H1 (cell line): ENCODE data around the gene GNAL.

Experiments
- BACH1 ChIP-seq: IDR thresholded peaks from 2 replicates; pipeline ENCODE4 v1.6.1; 2012; ENCODE audit warnings: low read length, improper control_type of control experiment
- EZH2 ChIP-seq: fragments of 200-600 bp; sonication (generic); IDR thresholded peaks from 2 replicates; pipeline ENCODE4 v1.7.1; 2012; ENCODE audit warnings: low read depth, mild to moderate bottlenecking, moderate library complexity, low read length, inconsistent platforms; ENCODE audit not compliant: severe bottlenecking
- HDAC2 ChIP-seq, 2 experiments: fragments of 300-600 bp in 1 of 2; sonication (generic) in 1 of 2; IDR thresholded peaks; 2 replicates each; pipeline ENCODE4 v1.6.1; 2011 to 2012; ENCODE audit warnings: low read depth in 2 of 2, low read length in 2 of 2, mild to moderate bottlenecking in 2 of 2, moderate library complexity in 2 of 2, borderline replicate concordance in 1 of 2, inconsistent platforms in 1 of 2
- KDM1A ChIP-seq: fragments of 200-600, 300-600 bp; sonication (generic); IDR thresholded peaks from 2 replicates; pipeline ENCODE4 v1.7.1; 2016; ENCODE audit warnings: mild to moderate bottlenecking, low read length, borderline replicate concordance
- POLR2A ChIP-seq, 2 experiments: IDR thresholded peaks; 1 replicate in 1 of 2; 2 replicates in 1 of 2; pipeline ENCODE4 v1.6.1; 2011; ENCODE audit warnings: low read depth in 2 of 2, low read length in 2 of 2, mild to moderate bottlenecking in 2 of 2; ENCODE audit errors: control extremely low read depth in 1 of 2
- TAF1 ChIP-seq: IDR thresholded peaks from 2 replicates; pipeline ENCODE4 v1.6.1; 2011; ENCODE audit warnings: mild to moderate bottlenecking, low read depth, low read length
- TF ChIP-seq, protein P1 (sequence below), 3 experiments: IDR thresholded peaks; 1 replicate in 2 of 3; 2 replicates in 1 of 3; pipeline versions ENCODE4 v1.5.1 to v1.6.1; 2011; ENCODE audit warnings: low read length in 3 of 3, mild to moderate bottlenecking in 3 of 3, inconsistent platforms in 2 of 3, low read depth in 1 of 3, moderate library complexity in 1 of 3; ENCODE audit not compliant: insufficient read depth in 1 of 3; ENCODE audit errors: control extremely low read depth in 1 of 3
- TF ChIP-seq, protein P2 (sequence below): IDR thresholded peaks from 2 replicates; pipeline ENCODE4 v1.6.1; 2012; ENCODE audit warnings: low read length, inconsistent platforms

DNA sequence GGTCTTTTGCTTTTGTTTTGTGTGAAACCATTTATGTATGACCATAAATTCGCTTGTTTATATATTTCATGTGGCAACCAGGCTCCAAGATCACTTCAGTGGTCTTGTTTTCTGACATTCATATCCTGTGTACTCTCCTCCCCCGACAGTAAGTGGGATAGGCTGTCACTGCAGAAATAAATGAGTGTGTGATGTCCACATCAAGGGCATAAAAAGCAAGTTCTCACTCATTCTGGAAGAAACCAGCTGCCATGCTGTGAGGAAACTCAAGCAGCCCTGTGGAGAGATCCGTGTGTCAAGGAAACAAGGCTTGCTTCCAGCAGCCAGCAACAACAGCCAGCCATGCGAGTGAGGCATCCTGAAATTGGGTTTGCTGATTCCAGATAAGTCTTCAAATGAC, 39.2 kb upstream of the GNAL start:
- TF ChIP-seq, protein P1, sequence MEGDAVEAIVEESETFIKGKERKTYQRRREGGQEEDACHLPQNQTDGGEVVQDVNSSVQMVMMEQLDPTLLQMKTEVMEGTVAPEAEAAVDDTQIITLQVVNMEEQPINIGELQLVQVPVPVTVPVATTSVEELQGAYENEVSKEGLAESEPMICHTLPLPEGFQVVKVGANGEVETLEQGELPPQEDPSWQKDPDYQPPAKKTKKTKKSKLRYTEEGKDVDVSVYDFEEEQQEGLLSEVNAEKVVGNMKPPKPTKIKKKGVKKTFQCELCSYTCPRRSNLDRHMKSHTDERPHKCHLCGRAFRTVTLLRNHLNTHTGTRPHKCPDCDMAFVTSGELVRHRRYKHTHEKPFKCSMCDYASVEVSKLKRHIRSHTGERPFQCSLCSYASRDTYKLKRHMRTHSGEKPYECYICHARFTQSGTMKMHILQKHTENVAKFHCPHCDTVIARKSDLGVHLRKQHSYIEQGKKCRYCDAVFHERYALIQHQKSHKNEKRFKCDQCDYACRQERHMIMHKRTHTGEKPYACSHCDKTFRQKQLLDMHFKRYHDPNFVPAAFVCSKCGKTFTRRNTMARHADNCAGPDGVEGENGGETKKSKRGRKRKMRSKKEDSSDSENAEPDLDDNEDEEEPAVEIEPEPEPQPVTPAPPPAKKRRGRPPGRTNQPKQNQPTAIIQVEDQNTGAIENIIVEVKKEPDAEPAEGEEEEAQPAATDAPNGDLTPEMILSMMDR (IDR thresholded peaks at IDR 0.05; ENCODE audit: control extremely low read depth in 1 of 3, insufficient read depth in 1 of 3, low read depth in 1 of 3, low read length in 3 of 3): no peak
- no peak for TF ChIP-seq POLR2A (IDR thresholded peaks at IDR 0.05; ENCODE audit: control extremely low read depth in 1 of 2, low read depth in 2 of 2, low read length in 2 of 2)
- TF ChIP-seq EZH2: no peak
- TF ChIP-seq HDAC2 (IDR thresholded peaks at IDR 0.05; ENCODE audit: borderline replicate concordance in 1 of 2, low read depth in 2 of 2, low read length in 2 of 2): no peak
- no peak for TF ChIP-seq TAF1
- TF ChIP-seq, protein P2, sequence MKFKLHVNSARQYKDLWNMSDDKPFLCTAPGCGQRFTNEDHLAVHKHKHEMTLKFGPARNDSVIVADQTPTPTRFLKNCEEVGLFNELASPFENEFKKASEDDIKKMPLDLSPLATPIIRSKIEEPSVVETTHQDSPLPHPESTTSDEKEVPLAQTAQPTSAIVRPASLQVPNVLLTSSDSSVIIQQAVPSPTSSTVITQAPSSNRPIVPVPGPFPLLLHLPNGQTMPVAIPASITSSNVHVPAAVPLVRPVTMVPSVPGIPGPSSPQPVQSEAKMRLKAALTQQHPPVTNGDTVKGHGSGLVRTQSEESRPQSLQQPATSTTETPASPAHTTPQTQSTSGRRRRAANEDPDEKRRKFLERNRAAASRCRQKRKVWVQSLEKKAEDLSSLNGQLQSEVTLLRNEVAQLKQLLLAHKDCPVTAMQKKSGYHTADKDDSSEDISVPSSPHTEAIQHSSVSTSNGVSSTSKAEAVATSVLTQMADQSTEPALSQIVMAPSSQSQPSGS: no peak
- TF ChIP-seq BACH1: no peak
- TF ChIP-seq KDM1A: no peak
